Epithelial cell of proximal tubule (primary cell): ENCODE results near the gene IL11. TPM values are rescaled to one million over a fixed set of nuclear protein-coding genes. Genes with fewer than 3 reads are reported as not detected.

Experiments used
- DNase-seq: peaks from one replicate; pipeline ENCODE4 v3.0.0-alpha.2; 2011; ENCODE audit warnings: low read depth
- H3K4me3 ChIP-seq: 2 replicates; pipeline ENCODE4 v1.5.1; 2011; ENCODE audit warnings: low read depth, mild to moderate bottlenecking, low read length
- CTCF ChIP-seq: conservative IDR thresholded peaks from 2 replicates; pipeline ENCODE4 v1.5.1; 2012; ENCODE audit warnings: low read depth, mild to moderate bottlenecking, low read length
- total RNA-seq: library from RNA; depleted of rRNA; stranded (reverse); fragments of >200 nt; gene quantifications from 2 replicates; pipeline ENCODE4 v1.2.3, GENCODE V29; 2015

Gene IL11
- total RNA-seq, 1 donor from 2014 or later: 31.0 TPM

GRCh38 chr19:55384131-55384919, 14.1 kb upstream of the IL11 start, which contains the start of gene TMEM238:
Gene TMEM238 (minus strand): TSS chr19:55384292. CDS start chr19:55384259, 33 bp downstream.
- no peak for DNase-seq
- TF ChIP-seq CTCF: no peak
- H3K4me3 ChIP-seq: peak within 1 kb of the TSS; percentile 99

- peak overlapping the region; percentile 99 for H3K4me3 ChIP-seq
- no peak for TF ChIP-seq CTCF
- no peak for DNase-seq
Measured at GRCh38 chr19:55383279-55384130, 13.2 kb upstream of the IL11 start.

- no peak overlapping the region for H3K4me3 ChIP-seq
- no peak for TF ChIP-seq CTCF
- no peak for DNase-seq
Measured at GRCh38 chr19:55382522-55383054, 12.3 kb upstream of the IL11 start.

- TF ChIP-seq CTCF: no peak
- no peak for DNase-seq
- no peak overlapping the region for H3K4me3 ChIP-seq
Measured at GRCh38 chr19:55382013-55382412, 11.8 kb upstream of the IL11 start.

- H3K4me3 ChIP-seq: no peak overlapping the region
- TF ChIP-seq CTCF: no peak
- DNase-seq: no peak
Measured at GRCh38 chr19:55379174-55379573, 8.9 kb upstream of the IL11 start.

- no peak for DNase-seq
- TF ChIP-seq CTCF: no peak
- no peak overlapping the region for H3K4me3 ChIP-seq
Measured at GRCh38 chr19:55377356-55378131, 7.3 kb upstream of the IL11 start.
